GM18873 (cell line): Measurements from ENCODE around the gene CFDP1.

Experiments
- ATAC-seq: cut with Tn5 transposase; IDR thresholded peaks from one replicate; pipeline ENCODE4 v1.9.1; 2021; ENCODE audit warnings: mild to moderate bottlenecking, moderate library complexity, moderate number of reproducible peaks; ENCODE audit not compliant: unreplicated experiment, low FRiP score

The CFDP1 gene

DNA sequence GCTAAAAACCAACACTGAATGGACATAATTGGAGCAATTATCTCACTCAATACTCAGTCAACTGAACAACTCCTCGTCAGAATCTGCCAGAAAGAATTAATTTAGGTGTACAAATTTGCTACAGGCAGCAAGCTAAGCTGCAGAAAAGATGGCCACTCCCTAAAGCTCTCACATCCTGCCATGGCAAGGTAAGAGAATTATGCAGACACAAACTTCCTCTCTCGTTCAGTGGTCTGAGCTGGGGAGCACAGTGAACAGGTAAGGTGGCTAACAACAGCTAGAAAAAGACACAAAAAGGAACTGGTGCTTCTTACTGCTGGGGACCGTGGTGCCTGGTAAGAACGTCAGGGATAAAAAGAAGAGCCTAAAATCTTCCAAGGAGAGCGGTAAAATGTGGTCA, 107.0 kb downstream of the CFDP1 start:
- ATAC-seq, result no peak

GRCh38 chr16:75323933-75324332, 109.4 kb downstream of the CFDP1 start:
- ATAC-seq, result no peak

GRCh38 chr16:75323198-75323597, 110.1 kb downstream of the CFDP1 start:
- no peak for ATAC-seq

- no peak for ATAC-seq
These were observed 110.6 kb downstream of the CFDP1 start for GRCh38 chr16:75322740-75323139.

GRCh38 chr16:75320435-75320834, 112.9 kb downstream of the CFDP1 start:
- ATAC-seq, result no peak

DNA sequence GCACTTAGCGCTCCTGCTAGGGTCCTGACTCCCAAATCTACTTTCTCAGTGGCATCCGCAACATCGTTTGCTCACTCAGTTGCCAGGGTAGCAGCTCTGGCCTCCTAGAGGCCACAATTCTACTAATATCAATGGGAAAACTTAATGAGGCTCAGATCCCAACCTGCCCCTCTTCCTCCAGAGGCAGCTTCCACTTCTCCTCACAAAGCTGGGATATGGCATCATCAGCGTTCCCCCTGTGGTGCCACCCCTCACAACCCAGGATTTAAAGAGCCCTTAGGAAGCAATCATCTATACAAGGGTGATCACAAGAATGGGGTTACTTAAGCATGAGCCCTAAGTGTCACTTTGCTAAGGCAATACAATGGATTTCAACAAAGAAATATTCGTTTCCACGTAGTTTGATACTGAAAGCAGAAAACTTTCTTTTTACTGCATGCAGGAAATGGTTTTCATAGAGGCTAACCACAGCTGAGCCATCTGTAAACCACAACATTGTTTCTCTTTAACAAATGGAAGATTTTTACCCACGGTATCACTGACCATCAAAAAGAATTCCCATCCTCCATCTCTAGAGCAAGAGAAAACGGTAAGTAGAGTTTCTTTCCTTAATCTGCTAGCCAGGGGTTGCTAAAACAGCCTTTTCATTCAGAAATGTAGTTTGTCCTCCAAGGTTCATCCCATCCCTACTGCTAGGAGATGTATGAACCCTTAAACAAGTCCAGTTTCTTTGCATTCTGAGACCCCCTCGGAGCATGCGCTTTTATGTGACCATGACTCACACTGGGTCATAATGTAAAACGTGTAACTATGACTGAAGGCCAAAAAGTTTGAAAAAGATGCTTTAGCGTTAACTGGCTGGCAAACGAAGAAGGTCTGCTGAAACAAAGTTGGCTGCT, 113.5 kb downstream of the CFDP1 start:
- ATAC-seq, result peak; percentile 79

DNA sequence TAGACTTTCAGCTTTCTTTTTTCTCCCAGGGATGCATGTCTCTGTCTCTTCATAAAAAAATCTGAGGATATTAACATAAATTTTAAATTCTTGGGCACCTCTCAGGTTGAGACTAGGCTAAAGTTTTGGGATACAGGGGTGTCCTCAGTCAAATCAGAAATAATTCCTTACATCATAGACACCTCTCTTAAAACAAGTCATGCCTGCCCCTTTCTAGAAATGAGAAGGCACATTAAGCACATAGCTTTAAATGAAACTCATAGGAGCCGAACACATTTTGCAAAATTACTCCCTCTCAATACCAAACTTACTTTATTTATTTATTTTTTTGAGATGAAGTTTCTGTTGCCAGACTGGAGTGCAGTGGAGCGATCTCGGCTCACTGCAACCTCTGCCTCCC, 114.6 kb downstream of the CFDP1 start:
- ATAC-seq, result no peak

GRCh38 chr16:75317532-75317931, 115.8 kb downstream of the CFDP1 start:
- no peak for ATAC-seq

GRCh38 chr16:75317101-75317522, 116.2 kb downstream of the CFDP1 start:
- no peak for ATAC-seq

DNA sequence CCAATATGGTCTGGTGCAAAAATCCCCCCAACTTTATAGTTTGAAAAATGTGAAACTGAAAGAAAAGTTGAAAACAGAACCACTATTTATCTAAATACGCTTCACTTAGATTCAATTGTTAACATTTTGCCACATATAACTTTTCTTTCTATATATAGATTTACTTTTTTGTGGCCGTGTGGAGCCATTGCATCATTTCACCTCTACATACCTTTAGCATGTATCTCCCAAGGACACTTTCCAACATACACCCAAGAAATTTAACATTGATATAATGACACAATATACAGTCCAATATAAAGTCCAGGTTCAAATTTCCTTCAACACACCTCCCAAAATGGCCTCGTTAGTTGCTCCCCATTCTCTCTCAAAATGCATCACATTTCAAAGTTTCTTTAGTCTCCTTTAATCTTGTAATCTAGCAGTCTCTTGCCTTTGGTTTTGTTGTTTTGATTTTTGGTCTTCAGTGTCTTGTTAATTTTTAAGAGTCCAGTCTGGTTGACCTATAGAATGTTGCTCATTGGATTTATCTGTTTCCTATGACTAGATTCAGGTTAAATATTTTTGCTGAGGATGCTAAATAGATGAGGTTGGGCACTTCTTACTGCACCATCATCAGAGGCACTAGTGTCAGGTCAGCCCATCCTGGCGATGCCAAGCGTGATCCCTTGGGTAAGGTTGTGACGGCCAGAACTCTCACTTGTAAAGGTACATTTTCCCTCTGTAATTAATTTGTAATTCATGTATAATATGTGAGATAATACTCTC, 117.6 kb downstream of the CFDP1 start:
- no peak for ATAC-seq

GRCh38 chr16:75312875-75313274, 120.4 kb downstream of the CFDP1 start:
- ATAC-seq, result no peak

DNA sequence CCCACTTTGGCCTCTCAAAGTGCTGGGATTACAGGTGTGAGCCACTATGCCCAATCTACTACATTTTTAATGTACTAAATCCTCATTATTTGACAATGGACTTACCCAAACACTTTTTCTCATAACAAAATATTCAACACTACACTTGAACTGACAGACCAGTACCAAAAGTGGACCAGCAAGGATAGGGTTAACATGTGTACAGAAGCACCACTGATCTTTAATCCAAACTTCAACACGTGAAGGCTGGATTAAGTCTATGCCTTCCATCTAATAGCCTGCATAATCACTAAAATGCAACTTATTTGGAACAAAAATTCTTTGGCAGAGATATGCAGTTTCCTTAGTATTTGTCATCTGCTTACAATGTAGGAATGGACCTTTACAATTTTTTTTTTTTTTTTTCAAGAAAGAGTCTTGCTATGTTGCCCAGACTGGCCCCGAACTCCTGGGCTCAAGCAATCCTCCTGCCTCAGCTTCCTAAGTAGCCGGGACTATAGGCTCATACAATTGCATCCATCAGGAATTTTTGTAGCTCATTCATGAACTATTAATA, 121.8 kb downstream of the CFDP1 start:
- ATAC-seq, result no peak

DNA sequence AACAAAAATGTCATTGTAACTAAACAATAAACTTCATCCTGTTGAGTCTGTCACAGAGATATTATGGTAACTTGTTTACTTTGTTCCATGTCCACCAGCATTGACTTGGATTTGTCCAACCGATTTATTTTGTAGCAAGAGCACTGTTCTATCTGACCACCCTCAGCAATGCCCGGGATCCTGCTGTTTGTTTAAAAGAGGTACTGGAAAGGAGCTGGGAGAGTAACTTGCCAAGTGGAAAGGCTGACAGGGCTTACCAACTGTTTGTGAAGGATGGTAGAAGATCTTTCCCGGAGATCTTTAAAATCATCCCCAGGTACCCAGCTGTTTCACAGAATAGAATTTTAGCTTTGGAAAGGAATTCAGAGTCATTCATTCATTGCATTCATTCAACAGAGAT, 122.8 kb downstream of the CFDP1 start:
- ATAC-seq, result no peak

DNA sequence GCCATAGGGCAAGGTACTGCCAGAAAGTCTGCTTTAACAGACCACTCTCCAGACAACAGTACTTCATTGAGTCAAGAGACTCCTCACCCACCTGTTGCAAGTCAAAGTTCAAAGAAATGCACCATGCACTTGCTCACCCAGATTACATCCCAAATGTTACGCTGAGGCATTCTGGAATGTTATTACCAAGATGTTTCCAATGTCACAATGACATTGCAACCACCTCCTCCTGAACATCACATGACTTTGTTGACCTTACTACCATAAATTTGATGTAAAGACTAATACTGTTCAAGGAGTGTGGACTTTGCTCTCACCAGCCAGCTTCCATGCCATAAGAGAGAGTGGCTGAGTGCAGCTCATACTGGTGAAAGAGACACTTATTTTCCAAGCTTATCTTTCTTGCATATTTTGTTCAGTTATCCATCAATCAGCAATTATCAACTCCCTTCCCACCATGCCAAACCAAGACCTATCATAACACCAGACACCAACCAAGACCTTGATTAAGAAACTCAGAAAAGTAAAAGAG, 123.3 kb downstream of the CFDP1 start:
- ATAC-seq, result no peak

GRCh38 chr16:75309156-75309555, 124.1 kb downstream of the CFDP1 start:
- ATAC-seq, result no peak

GRCh38 chr16:75308011-75308410, 125.3 kb downstream of the CFDP1 start:
- no peak for ATAC-seq

GRCh38 chr16:75307506-75307905, 125.8 kb downstream of the CFDP1 start:
- no peak for ATAC-seq

DNA sequence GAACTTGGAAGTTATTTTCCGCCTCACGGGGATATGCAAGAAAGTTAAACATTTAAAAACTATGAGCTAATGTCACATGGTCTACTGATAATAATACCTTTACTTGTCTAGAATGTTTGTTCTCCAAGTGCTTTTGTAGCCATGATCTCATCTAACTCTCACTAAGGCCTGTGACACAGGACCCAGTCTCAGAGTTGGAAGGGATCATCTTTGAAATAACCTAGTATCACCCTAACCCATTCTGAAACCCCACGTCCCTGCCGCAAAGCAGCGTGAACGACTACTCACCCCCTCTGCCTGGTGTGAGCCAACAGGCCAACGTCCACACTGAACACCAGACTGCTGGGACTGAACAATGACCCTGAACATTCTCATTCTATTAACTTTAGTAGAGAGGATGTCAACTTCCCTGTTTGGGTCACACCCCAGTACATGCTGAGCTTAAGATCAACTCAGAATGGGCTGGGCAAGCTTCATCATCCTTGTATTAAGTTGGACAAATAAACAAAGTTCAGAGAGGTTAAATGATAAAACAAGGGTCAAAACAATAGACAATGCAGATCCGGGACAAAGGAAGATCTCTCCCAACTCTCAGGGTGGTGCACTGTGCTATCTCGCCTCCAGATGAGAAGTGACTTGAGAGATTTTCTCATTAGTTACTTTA, 127.1 kb downstream of the CFDP1 start:
- no peak for ATAC-seq

GRCh38 chr16:75305364-75306098, 127.8 kb downstream of the CFDP1 start:
- no peak for ATAC-seq
